Inferior parietal cortex (tissue), 1 donor: ENCODE data around the gene MEX3D.

Experiments
- DNase-seq: peaks from one replicate; pipeline ENCODE4 v3.0.0-alpha.2; 2016; ENCODE audit errors: extremely low spot score

MEX3D gene

DNA sequence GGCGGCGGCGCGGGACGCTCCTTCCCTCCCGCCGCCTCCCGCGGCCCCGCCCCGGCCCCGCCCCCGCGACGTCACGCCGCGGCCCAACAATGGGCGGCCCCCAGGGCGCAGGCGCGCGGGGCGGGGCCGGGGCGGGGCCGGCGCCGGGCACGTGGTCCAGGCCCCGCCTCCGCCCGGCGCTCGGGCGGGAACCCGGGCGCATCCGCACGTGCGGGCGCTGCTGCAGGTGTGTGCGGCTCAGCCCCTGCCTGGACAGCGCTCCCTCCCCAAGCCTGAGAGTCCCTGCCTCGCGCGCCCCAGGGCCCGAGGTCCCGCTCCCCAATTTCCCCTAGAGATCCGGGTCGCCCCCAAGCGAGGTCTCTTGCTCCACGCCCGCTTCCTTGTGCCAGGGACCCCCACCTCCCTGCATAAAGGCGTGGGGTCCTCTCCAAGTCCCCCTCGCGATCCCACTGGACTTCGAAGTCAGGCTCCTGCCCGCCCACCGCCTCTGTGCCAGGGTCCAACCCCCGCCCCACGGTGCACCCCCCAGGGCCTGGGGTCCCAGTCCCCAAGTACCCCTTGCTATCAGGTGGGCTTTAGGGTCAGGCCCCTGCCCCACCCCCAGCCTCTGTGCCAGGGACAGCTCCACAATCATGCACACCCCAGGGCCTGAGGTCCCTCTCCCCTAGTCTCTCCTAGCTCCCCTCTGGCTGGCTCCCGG is at the start of gene MEX3D:
Gene MEX3D, minus strand, starts transcription at position 6 of the 700 bp plus-strand sequence. CDS start 267 bp downstream, outside the sequence.
- peak; percentile 43 for DNase-seq

DNA sequence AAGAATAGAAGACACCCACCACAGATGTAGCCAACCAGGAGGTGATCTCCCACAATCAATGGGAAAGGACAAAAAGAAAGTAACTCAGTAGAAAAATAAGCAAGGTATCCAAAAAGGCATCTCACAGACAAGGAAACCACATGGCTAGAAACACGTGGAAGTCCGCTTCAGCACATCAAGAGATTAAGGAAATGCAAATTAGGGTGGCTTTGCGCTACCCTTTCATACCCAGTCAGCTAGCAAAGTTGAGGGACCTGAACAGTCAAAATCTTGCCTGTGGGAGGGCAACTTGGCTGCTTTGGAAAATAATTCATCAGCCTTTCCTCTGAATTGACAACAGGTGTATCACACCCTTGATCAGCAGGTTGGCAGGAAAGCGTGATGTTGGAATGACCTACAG is 48.8 kb upstream of the MEX3D start:
- DNase-seq, result no peak

DNA sequence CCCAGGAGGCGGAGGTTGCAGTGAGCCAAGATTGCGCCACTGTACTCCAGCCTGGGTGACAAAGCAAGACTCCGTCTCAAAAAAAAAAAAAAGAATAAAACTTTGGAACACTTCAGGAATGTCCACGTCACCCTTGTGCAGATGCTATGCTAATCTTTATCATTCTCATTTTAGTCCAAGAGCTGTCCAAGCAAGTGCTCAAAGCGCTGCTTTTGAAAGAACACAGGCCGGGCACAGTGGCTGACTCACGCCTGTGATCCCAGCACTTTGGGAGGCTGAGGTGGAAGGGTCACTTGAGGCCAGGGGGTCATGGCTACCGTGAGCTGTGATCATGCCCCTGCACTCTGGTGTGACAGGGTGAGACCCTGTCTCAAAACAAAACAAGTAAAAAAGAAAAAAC is 48.3 kb upstream of the MEX3D start:
- DNase-seq, result no peak

DNA sequence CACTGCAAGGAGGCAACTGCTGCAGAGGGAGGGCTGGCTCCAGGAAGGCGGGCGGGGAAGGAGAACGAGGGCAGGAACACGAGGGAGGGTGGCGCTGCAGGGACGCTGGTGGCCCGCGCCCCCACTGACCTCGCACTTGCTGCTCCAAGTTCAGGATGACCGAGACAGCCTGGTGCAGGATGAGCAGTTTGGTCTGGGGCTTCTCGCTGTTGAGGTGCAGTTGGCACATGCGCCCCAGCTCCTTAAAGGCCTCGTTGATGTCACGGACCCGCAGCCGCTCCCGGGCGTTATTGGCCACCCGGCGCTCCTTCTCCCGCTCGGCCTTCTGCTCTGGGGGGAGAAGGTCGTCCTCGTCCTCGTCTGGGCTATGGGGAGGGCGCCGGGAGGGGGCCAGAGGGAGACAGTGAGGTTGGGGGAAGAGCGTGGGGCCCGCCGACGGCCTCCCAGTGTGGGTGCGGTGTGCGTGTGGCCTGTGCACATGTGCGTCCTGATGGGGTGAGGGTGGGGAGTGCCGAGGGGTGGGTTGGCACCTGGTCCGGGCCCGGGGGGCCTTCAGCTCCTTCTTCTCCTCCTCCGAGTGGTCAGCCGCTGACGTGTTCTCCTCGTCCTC is 47.1 kb upstream of the MEX3D start:
- no peak for DNase-seq

DNA sequence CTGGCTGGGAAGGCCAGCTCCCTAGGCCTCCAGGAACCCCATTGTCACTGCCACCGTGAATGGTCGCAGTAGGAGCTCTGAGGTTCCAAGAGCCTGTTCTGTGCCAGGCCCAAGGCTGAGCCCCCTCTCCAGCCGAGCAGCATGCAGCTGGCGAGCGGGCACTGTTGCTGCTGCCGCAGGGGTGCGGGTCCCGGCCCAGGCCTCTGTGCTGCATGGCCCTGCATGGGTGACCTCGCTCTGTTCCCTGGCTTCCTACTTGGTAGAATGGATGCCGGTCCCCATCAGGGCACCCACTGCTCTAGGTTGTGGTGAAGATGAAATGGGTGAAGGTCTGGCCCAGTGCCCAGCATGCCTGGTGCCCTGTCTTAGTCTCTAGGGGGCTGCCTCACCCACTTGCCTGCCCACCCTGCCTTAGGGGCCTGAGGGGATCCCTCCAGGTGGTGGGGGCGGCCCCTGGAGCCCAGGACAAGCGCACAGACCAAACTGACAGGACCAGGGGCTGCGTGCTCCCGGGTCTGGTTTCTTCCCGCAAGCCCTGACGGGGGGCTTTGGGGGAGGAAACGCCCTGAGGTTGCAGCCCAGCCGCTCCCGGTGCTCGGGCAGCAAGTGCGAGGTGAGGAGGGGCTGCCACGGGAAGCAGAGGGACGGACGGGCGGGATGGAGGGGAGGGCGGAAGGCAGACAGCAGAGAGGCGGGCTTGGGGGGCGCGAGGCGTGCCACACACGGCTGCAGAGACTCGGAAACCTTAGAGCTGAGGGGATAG is 45.9 kb upstream of the MEX3D start:
- no peak for DNase-seq

DNA sequence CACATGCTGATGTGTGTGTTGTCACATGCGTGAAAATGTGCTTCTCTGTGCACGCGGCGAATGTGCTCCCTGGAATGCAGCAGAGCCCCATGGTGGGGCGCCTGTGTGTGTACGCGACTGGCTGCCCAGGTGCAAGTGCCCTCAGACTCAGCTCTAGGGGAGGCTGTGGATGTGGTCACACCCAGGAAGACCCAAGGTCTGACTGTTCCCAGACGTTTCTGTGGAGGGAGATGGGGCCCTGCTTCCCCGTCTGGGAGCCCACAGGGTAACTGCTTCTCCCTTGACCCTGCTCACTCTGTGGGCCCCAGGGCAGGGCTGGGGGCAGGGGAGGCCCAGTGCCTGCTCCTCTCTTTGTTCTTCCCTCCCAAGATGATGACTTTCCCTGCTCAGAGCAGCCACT is 45.0 kb upstream of the MEX3D start:
- no peak for DNase-seq

DNA sequence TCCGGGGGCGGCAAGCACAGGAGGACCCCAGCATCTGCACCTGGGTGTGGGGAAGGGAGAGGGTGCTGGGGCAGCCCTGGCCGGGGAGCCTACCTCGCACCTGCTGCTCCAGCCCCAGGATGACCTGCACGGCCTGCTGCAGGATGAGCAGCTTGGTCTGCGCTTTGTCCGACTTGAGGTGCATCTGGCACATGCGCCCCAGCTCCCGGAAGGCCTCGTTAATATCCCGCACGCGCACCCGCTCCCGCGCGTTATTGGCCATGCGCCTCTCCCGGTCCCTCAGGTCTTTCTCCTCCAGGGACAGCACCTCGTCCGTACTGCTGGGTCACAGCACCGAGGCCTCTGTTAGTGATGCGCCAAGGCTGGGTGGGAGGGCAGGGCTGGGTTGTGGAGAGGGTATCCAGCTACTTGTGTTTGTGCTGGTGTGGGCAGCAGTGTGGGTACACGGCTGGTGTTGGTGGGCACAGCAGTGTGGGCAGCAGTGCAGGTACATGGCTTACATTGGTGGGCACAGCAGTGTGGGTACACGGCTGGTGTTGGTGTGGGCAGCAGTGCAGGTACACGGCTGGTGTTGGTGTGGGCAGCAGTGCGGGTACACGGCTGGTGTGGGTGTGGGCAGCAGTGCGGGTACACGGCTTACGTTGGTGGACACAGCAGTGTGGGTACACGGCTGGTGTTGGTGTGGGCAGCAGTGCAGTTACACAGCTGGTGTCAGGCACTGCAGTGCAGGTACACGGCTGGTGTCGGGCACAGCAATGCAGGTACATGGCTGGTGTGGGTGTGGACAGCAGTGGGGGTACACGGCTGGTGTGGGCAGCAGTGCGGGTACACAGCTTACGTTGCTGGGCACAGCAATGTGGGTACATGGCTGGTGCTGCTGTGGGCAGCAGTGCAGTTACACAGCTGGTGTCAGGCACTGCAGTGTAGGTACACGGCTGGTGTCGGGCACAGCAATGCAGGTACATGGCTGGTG is 44.3 kb upstream of the MEX3D start:
- DNase-seq, result no peak

DNA sequence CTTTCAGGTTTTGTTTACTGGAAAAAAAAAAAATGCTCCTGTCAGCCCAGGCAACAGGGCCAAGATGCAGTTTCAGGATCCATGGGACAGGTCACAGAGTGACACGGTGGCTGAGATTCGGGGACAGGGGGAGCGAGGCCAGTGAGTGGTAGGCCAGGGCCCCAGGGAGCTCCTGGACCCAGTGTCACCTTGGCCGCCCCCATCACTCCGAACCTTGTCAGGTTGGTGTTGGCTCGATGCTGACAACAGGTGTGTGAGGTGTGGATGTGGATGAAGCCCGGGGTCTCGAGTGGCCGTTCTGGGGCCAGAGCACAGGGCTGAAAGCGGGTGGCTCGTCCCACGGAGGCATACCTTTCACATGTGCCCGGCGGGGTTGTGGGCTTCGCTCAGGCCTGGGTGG is 43.2 kb upstream of the MEX3D start:
- no peak for DNase-seq

DNA sequence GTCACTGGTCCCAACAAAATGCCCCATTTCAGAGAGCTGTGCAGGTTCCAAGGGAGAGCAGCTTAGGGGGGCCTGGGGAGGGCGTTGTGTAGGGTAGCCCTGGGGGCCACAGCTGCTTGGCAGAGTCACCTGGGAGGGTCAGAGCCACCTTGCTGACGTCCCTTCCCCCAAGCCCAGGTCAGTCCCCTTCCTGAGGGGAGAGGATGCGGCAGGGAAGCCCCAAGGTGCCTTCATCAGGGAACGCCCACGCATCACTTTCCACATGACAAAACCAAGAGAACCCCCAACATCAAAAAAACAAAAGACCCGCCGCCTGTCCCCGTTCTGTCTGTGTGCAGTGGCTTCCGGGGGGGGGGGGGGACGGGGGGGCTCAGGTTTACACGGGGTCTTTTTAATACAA is 42.5 kb upstream of the MEX3D start:
- no peak for DNase-seq

DNA sequence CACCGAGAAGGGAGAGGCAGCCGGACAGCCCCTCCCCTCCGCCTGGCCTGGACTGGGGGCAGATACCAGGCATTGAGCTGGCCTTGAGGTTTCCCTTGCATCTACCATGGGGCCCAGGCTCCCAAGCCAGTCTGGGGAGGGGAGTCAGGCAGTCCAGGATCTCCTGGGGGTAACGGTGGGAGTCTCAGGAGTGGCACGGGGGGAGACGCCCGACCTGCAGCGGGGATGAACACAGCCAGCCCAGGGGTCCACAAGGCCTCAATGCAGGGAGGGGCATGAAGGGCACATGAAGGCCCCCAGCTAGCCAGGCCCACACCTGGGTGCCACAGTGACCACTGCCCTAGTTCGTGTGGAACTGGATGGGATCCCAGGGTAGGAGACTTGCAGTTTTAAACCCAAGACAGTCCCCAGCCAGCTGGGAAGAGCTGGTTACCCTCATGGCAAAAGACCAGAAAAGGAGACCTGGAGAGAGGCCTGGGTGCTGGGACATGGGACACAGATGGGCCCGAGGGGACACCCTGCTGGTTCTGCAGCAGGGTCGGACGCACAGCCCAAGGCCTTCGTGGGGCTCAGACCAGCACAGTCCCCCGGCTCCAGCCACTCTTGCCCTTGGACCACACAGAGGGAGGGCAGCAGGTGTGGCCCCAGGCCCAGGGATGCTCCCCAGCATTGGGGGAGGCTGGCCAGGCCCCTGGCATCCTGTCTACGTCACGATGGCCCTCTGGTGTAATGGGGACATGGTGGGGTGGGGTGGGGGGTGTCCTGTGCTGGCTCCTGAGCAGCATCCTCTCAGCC is 41.8 kb upstream of the MEX3D start:
- no peak for DNase-seq

DNA sequence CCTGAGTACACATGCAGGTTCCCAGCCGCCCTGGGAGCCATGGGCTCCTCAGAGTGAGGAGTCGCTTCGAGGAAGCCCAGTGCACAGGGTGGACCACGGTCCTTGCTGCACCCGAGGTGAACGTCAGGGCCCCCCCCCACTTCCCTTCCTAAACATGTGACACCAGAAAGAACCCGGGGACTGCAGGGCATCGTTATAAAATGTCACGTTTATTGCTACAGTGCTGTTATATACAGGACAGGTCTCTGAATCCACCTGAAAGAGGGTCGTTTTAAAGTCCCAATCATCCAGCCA is 40.9 kb upstream of the MEX3D start:
- DNase-seq, result no peak

DNA sequence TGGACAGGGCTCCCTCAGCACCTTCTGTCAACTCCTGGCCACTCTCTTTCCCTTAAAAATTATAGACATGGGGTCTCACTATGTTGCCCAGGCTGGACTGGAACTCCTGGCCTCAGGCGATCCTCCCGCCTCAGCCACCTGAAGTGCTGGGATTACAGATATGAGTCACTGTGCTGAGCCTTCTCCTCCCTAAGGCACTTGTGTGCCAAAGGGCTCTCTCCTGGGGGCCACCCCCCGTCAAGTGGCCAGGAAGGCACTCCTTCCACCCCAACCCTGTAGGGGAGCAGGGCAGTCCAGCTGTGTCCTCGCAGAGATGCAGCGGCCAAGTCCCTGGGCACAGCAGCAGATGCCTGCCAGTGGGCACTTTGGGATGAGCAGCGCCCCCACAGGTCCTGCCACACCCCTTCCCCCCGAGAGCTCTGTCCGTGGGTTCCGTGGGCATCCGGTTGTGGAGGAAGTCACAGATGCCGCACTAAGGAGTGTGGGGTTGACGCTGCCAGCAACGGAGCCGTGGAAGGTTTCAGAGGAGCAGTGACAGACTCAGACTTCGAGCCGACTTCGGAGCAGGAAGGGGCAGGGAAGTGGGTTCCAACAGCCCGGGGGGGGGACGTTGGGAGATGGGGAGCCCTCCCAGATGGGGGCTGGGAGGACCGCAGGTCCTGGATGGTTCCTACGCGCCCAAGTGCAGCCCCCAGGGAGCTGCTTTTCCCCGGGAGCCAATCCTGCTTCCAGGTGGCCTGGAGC is 40.4 kb upstream of the MEX3D start:
- DNase-seq, result no peak

DNA sequence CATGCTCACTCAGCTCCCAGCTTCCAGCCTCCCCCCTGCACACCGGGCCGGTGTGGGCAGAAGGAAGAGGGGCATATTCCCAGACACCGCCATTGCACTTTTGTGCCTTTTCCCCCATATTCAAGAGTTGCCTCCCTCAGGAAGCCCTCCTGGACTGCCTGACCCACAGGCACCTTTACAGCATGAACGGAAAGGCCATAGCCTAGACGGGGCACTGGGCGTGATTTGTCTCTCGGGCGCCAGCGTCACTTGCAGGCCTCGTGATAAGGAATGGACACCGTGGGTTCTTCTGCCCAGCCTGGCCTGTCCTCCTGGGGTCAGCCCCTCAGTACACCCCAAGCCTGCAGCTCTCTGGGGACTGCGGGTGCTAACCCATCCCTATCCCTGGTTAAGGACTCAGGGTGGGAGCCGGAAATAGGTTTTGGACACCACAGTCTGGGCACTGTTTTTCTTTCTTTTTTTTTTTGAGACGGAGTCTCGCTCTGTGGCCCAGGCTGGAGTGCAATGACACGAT is 38.1 kb upstream of the MEX3D start:
- DNase-seq, result no peak

DNA sequence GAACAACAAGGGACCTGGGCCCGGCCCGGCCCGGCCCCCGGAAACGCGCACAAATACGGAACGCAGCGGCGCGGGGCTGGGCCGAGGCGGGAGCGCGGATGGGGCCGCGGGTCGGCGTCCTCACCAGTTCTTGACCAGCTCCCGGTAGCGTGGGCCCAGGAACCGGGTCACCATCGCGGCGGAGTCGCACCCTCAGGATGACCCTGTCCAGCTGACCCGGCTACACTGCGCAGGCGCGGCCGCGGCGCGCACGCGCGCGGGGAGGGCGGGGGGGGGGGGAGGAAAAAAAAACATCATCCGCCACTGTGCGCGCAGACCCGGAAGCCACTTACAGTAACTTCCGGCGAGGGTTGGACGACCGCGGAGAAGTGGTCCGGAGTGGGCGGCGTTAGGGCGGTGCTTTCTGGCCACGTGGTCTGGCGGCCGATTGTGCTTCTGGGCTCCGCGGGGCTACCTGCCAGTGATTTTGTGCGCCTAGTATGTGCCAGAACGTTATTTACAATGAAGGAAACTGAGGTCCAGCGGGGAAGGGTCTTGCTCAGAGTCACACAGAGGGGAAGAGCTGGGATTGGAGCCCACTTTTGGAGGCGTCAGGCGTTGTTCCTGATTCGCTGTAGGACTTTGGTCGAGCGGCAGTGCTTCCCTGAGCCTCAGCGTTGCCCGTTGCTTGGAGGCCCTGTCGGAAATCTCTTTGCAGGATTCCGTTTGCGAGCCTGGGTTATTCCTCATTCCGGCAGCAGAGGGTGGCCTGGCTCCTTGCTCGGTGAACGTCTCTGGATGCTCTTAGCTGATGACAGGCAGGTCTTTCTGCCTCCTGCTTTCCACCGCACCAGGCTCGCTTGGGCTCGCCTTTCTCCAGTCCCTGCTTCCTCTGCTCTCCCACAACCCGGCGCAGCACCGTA is 37.4 kb upstream of the MEX3D start, which contains the start of gene UQCR11:
Gene UQCR11, minus strand, starts transcription at position 227 of the 902 bp plus-strand sequence. Its CDS starts 53 bp downstream, at position 174.
- DNase-seq, result peak; percentile 94

DNA sequence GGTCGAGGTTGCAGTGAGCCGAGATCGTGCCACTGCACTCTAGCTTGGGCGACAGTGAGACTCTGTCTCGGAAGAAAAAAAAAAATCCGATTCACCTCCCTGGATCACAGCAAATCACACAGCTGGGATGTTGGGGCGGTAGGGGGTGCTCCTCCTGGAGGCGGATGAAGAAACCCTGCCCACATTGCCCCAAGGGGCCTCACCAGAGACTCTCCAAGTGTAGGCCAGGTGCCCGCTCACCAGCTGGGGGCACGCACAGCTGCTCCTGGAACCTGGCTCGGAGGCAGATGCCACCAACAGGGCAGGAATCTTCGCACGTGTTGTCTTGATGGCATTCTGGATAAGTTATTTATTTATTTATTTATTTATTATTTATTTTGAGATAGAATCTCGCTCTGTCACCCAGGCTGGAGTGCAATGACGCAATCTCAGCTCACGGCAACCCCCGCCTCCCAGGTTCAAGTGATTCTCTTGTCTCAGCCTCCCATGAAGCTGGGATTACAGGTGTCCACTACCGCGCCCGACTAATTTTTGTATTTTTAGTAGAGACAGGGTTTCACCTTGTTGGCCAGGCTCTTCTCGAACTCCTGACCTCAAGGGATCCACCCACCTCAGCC is 34.1 kb upstream of the MEX3D start:
- DNase-seq, result no peak

DNA sequence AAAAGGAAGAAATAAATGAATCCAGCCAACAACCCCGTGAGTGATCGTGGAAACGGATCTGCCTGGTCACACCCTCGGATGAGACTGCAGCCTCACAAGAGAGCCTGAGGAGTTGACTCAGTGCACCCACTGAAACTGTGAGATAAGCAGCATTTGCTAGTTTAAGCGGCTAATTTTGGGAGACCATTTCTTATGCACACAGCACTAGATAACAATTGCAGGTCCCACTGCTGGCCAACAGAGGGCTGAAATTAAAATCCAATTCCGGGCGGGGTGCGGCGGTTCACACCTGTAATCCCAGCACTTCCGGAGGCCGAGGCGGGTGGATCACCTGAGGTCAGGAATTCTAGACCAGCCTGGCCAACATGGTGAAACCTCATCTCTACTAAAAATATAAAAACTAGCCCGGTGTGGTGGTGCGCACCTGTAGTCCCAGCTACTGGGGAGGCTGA is 33.5 kb upstream of the MEX3D start:
- DNase-seq, result peak; percentile 15

DNA sequence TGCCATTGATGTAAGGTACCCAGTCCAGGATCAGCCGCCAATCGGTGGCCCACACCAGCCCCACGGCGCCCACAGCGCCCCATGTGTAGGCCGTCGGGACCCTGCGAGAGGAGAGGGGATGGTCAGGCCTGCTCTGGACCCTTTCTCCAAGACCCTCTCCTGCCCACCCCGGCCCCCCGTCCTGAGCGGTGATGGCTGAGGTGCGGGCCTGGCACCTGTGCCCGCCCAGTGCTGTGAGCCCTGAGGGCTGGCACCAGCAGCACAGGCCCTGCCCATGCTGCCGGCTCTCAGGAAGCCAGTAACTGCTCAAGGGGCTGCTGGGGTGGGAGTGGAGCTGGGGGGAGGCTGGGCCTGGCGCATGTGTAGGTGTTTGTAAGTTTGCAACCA is 31.3 kb upstream of the MEX3D start:
- no peak for DNase-seq

DNA sequence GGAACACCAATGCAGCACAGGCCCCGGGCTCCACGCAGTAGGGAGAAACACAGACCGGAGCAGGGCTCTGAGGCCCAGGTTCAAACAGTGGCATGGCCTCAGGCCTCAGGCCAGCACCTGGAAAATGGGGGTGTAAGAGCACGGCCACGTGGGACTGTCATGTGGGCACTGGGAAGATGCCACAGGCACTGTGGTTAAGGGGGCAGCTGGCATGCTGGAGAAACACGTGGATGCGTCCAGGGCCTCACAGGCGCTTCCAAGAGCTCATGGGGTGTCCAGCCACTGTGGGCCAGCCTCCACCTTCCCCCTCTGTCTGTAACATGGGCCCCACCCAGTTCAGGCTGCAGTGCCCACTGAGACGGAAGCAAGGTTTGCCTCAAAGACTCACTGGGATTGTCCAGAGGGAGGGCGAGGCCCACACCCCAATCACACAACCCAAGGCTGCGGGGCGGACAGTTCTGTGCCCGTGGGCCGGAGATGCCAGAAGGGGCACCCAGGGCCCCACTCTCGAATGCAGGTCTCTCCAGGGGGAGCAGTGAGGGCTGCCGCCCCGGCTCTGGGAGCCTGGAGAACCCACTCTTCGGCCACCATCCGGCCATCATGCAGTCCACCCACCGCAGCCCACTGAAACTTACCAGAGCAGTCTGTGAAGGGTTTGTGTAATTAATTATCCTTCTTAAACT is 30.8 kb upstream of the MEX3D start:
- no peak for DNase-seq
